Measurements from ENCODE around the gene CPPED1.

DNA sequence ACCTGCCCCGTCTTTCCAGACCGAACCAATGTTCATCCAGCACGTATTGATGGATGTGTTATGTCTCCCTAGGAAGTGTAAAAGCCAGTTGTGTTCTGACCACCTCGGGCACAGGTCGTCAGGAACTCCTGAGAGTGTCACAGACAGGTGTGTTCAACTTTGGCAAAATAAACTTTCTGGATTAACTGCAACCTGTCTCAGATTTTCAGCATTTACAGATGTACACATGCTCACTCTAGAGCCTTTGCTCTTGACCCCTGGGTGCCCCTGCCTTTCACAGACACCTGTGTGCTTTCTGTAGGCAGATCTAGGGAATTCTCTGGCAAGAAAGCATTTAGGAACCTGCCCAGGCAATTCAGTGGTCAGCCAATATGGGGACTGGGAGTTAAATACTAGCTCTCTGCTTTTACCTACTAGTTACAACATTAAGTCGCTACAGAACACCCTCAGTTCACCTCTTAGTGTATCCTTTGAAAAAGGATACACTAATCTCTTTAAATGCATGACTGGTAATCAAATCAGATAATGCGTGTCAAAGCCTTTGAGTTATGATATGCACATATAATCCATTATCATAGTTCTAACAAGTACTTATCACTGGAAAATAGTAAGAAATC, 188.9 kb downstream of the CPPED1 start:
- no peak for TF ChIP-seq POLR2AphosphoS5 (IDR thresholded peaks at IDR 0.05)
- TF ChIP-seq, protein P1, sequence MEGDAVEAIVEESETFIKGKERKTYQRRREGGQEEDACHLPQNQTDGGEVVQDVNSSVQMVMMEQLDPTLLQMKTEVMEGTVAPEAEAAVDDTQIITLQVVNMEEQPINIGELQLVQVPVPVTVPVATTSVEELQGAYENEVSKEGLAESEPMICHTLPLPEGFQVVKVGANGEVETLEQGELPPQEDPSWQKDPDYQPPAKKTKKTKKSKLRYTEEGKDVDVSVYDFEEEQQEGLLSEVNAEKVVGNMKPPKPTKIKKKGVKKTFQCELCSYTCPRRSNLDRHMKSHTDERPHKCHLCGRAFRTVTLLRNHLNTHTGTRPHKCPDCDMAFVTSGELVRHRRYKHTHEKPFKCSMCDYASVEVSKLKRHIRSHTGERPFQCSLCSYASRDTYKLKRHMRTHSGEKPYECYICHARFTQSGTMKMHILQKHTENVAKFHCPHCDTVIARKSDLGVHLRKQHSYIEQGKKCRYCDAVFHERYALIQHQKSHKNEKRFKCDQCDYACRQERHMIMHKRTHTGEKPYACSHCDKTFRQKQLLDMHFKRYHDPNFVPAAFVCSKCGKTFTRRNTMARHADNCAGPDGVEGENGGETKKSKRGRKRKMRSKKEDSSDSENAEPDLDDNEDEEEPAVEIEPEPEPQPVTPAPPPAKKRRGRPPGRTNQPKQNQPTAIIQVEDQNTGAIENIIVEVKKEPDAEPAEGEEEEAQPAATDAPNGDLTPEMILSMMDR (IDR thresholded peaks at IDR 0.05) = no peak
- no peak for TF ChIP-seq EP300 (IDR thresholded peaks at IDR 0.05)
- TF ChIP-seq POLR2A (IDR thresholded peaks at IDR 0.05) = no peak

Data from sigmoid colon (tissue), 4 donors.